Muscle of leg (tissue), 11 donors: Measurements from ENCODE around the gene GRIN2A. TPM values are rescaled to one million over a fixed set of nuclear protein-coding genes. Genes with fewer than 3 reads are reported as not detected.

ENCODE experiments used
- DNase-seq: peaks from one replicate; pipeline ENCODE4 v3.0.0; 2013
- H3K27ac ChIP-seq: one replicate; pipeline ENCODE4 v1.5.1; 2013; ENCODE audit warnings: mild to moderate bottlenecking, low read length, control low read depth
- H3K27me3 ChIP-seq: one replicate; pipeline ENCODE4 v1.6.1; 2013; ENCODE audit warnings: low read length; ENCODE audit not compliant: control insufficient read depth, insufficient read depth
- H3K36me3 ChIP-seq: one replicate; pipeline ENCODE4 v1.6.1; 2013; ENCODE audit warnings: low read length; ENCODE audit not compliant: control insufficient read depth, insufficient read depth
- H3K4me1 ChIP-seq: one replicate; pipeline ENCODE4 v1.6.1; 2013; ENCODE audit warnings: low read length; ENCODE audit not compliant: control insufficient read depth, insufficient read depth
- H3K4me3 ChIP-seq: one replicate; pipeline ENCODE4 v1.5.1; 2013; ENCODE audit warnings: low read length, control low read depth
- H3K9me3 ChIP-seq: replicated peaks from 2 replicates; pipeline ENCODE4 v1.6.1; 2013; ENCODE audit warnings: low read depth, low read length; ENCODE audit not compliant: control insufficient read depth
- WGBS: methylation state at CpG from one replicate; pipeline ENCODE4 v1.1.5; 2013; ENCODE audit warnings: missing lambda C conversion rate; ENCODE audit not compliant: insufficient coverage; 5-methylcytosine and 5-hydroxymethylcytosine counted together
- polyA plus RNA-seq, 8 donors: library from polyadenylated mRNA; unstranded; fragments of 120-200 nt; gene quantifications; one replicate each; pipeline versions ENCODE4 v1.2.1 to v1.2.3, GENCODE V29; 2013; ENCODE audit warnings: inconsistent platforms in 1 of 8, low replicate concordance in 1 of 8; ENCODE audit not compliant: insufficient read length in 8 of 8, insufficient read depth in 1 of 8
- total RNA-seq: library from RNA; stranded (reverse); fragments of 120-200 nt; gene quantifications from one replicate; pipeline ENCODE4 v1.2.4, GENCODE V29; 2013

The GRIN2A gene
- total and polyA plus RNA-seq, 9 donors, result 0.18 to 0.75 (median 0.35) TPM

DNA sequence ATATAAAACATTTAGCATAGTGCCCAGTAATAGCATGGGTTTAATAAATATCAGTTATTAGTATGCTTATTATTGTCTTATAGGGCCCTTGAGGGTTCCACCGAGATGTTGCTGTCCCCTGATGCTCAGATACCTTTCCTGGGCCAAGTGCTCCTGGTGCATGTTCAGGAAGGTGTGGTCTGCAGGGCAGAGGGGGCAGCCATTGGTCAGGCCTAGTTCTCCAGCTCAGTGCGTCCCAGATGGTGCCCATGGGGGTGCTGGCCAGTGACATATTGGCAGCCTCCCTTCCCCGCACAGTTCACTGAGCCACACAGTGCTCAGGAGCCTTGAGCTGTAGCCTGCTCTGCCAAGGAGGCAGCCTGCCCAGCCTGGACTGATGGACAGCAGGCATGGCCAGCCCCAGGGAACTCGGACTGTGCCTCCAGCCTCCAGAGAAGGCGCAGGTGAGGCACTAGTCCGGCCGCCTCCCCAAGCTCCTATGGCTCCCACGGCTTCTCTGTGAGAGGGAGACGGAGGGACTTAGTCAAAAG, 7.7 kb upstream of the GRIN2A start:
- Histone ChIP-seq H3K27ac (no peak overlapping the region), H3K4me3 (no peak overlapping the region), H3K36me3 (no peaks in the 10 kb centered on the region), H3K4me1 (no peaks in the 10 kb centered on the region), H3K9me3 (no peaks in the 10 kb centered on the region), H3K27me3 (peaks cover 2% of the 10 kb centered on the region)
- no peak for DNase-seq
- WGBS, result 71% methylated on average over 8 of the region's 9 CpGs

DNA sequence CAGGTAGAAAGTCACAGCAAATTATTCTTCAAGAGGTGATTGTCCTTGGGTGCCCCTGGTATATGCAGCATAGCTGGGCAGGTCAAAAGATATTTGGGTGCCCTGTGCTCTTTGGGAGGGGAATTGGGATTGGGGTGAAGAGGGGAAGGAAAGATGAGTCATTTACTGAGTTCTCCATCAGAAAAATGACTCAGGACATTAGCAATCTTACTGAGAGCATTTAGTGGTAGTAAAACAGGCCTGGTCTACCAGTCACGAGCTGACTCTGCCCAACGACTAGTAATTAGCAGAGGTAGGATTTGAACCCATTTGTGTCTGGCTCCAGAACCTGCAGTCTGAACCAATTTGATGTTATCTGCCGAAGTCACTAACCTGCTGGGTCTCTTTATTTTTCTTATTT, 6.0 kb upstream of the GRIN2A start:
- Histone ChIP-seq H3K4me1 (no peaks in the 10 kb centered on the region), H3K27me3 (peaks cover 19% of the 10 kb centered on the region), H3K9me3 (no peaks in the 10 kb centered on the region), H3K36me3 (no peaks in the 10 kb centered on the region), H3K27ac (no peak overlapping the region), H3K4me3 (no peak overlapping the region)
- DNase-seq, result no peak
- WGBS, result 40% methylated on average over 1 of the region's 3 CpGs

GRCh38 chr16:10181196-10182162, 749 bp downstream of the GRIN2A start:
- H3K4me3 ChIP-seq, result peak overlapping the region; percentile 2

DNA sequence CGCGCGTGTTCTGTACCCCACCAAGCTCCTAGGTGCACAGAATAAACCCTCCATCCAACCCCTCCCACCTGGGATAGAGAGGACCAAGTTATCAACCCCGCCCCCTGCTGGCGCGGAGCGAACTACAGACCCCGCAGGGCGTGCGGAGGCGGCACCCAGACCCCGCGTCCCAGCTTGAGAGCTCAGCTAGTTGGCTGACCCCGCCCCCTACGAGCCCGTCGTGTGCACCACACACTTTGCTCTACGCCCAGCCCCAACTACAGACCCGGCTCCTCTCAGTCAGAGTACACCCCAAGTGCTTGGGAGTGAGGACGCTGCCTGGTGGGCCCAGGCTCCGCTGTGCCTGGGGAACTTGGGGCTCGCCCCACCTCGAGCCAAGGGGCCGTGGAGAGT, 1.5 kb downstream of the GRIN2A start:
- H3K4me3 ChIP-seq, result no peak overlapping the region
- peaks cover 15% of the 10 kb centered on the region for H3K4me1 ChIP-seq
- peak; percentile 23 for DNase-seq
- no peak overlapping the region for H3K27ac ChIP-seq
- no peaks in the 10 kb centered on the region for H3K9me3 ChIP-seq
- WGBS, result 0% methylated on average over 17 of the region's 24 CpGs
- no peaks in the 10 kb centered on the region for H3K36me3 ChIP-seq
- H3K27me3 ChIP-seq, result peaks cover 65% of the 10 kb centered on the region

More at GRCh38 chr16:10181196-10182162, 749 bp downstream of the GRIN2A start:
- H3K27ac ChIP-seq, result no peak overlapping the region
- peaks cover 65% of the 10 kb centered on the region for H3K27me3 ChIP-seq
- H3K4me1 ChIP-seq, result peaks cover 15% of the 10 kb centered on the region
- no peaks in the 10 kb centered on the region for H3K36me3 ChIP-seq
- WGBS, result 1% methylated on average over 79 of the region's 85 CpGs
- H3K9me3 ChIP-seq, result no peaks in the 10 kb centered on the region
- peak; percentile 61 for DNase-seq

- Histone ChIP-seq H3K4me3 (no peak overlapping the region), H3K27me3 (peaks cover 65% of the 10 kb centered on the region), H3K27ac (no peak overlapping the region), H3K36me3 (no peaks in the 10 kb centered on the region), H3K9me3 (no peaks in the 10 kb centered on the region), H3K4me1 (peaks cover 15% of the 10 kb centered on the region)
- DNase-seq, result no peak
- WGBS, result 37% methylated on average over 53 of the region's 53 CpGs
These were observed 2.0 kb downstream of the GRIN2A start for GRCh38 chr16:10180042-10180770.

DNA sequence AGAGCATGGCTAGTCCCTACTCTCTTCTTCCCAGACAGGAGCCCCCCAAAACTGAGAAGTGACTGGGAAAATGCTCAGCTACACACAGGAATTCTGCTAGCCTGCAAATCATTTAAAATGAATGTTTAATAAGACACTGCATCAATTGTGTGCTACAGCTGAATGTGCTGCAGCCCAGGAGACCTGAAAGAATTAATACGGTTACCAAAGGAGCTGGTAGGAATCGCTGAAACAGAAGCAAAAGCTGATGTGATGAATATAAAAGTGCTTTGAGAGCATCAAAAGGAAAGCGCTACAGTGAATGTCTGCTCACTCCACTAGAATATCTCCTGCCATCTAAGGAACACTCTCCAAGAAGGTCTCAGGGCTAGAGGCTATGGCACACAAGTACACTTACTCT, 3.7 kb downstream of the GRIN2A start:
- WGBS, result 60% methylated on average over 1 of the region's 3 CpGs
- Histone ChIP-seq H3K27ac (no peak overlapping the region), H3K27me3 (peaks cover 50% of the 10 kb centered on the region)

DNA sequence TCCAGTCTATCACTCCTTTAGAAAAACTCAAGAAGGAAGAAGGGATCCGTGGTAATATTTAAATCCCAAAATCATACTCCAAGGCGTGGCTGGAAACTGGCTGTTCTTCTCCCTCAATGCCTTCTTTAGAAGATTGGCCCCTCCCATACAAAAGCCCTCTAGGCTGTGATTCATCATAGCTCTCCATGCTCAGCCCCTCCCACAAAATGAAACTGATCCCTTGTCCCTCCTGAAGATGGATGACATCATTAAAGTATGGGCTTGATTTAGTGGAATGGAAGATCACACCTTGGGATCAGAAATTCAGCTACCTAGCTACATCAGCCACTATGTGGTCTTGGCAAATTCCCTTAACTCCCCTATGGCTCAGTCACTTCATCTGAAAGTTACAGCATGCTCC, 4.1 kb downstream of the GRIN2A start:
- peaks cover 45% of the 10 kb centered on the region for H3K27me3 ChIP-seq
- H3K36me3 ChIP-seq, result no peaks in the 10 kb centered on the region
- peaks cover 15% of the 10 kb centered on the region for H3K4me1 ChIP-seq
- DNase-seq, result no peak
- no CpG with 5 or more reads among the region's 2 CpGs for WGBS
- no peak overlapping the region for H3K4me3 ChIP-seq
- H3K9me3 ChIP-seq, result no peaks in the 10 kb centered on the region
- no peak overlapping the region for H3K27ac ChIP-seq

More for the DNA sequence above, 3.7 kb downstream of the GRIN2A start:
- DNase-seq, result no peak
- no peaks in the 10 kb centered on the region for H3K36me3 ChIP-seq
- no peaks in the 10 kb centered on the region for H3K9me3 ChIP-seq
- peaks cover 15% of the 10 kb centered on the region for H3K4me1 ChIP-seq
- H3K4me3 ChIP-seq, result no peak overlapping the region

DNA sequence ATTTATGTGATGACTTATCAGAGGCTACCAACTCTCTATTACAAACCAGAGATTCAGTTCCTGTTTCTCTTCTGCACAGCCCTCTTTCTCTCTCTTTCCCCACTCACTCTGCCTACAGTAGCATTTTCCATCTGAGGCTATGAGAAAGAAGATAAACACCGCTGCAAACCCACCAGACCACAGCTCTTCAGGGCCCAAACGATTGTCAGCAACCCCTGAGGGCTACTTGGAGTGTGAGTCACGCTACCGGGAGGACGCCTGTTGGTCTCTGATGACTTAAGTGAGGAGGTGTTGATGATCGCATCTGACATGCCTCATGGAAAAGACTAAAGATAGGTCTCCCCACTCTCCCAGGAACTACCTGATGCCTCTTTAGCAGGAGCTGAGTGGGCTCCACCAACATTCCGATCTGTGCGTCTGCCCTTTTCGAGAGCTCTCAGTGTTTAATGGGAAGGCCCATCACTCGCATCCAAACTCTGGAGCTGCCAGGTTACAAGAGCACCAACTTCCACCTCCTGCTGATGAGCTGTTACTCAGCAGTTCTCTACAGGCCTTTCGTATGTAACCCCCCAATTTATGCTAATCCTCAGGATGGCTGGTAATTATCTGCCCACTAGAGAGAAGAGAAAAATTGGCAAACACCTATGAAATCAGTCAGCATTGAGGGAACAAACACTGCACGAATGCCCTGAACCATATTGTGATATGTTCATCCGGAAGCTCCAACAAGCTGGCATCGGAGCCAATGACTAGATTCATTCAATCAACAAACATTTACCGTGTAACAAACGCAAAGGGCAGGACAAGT, 9.2 kb downstream of the GRIN2A start:
- DNase-seq, result no peak
- H3K4me1 ChIP-seq, result no peaks in the 10 kb centered on the region
- H3K4me3 ChIP-seq, result no peak overlapping the region
- WGBS, result 52% methylated on average over 7 of the region's 16 CpGs
- H3K36me3 ChIP-seq, result no peaks in the 10 kb centered on the region
- H3K27ac ChIP-seq, result no peak overlapping the region
- H3K9me3 ChIP-seq, result no peaks in the 10 kb centered on the region
- H3K27me3 ChIP-seq, result peaks cover 3% of the 10 kb centered on the region

GRCh38 chr16:10171221-10171620, 11.0 kb downstream of the GRIN2A start:
- WGBS, result 48% methylated on average over 2 of the region's 4 CpGs

More at GRCh38 chr16:10171221-10171620, 11.0 kb downstream of the GRIN2A start:
- H3K4me3 ChIP-seq, result no peak overlapping the region
- no peak for DNase-seq
- no peaks in the 10 kb centered on the region for H3K27me3 ChIP-seq
- H3K9me3 ChIP-seq, result no peaks in the 10 kb centered on the region
- no peak overlapping the region for H3K27ac ChIP-seq
- H3K4me1 ChIP-seq, result no peaks in the 10 kb centered on the region
- no peaks in the 10 kb centered on the region for H3K36me3 ChIP-seq
